ENCODE data around the gene RIMBP2.

- no peak for TF ChIP-seq TAF1 (IDR thresholded peaks at IDR 0.05; ENCODE audit: borderline replicate concordance, low read depth, low read length)
- no peak for TF ChIP-seq POLR2A (IDR thresholded peaks at IDR 0.05; ENCODE audit: low read depth, low read length)
- TF ChIP-seq POLR2AphosphoS5 (IDR thresholded peaks at IDR 0.05; ENCODE audit: low read depth, low read length) = no peak
Observed at GRCh38 chr12:130557886-130558765, 158.0 kb downstream of the RIMBP2 start.

Data from GM12892 (cell line).